Fibroblast of pulmonary artery (primary cell): Measurements from ENCODE around the gene HDAC4.

Experiments
- DNase-seq: peaks from one replicate; pipeline ENCODE4 v3.0.0-alpha.2; 2010; ENCODE audit warnings: low read depth
- H3K4me3 ChIP-seq: replicated peaks from 2 replicates; pipeline ENCODE4 v1.5.1; 2011; ENCODE audit warnings: low read depth, mild to moderate bottlenecking, control low read depth, low read length, moderate library complexity
- CTCF ChIP-seq: IDR thresholded peaks from 2 replicates; pipeline ENCODE4 v1.5.1; 2011; ENCODE audit warnings: mild to moderate bottlenecking, control low read depth, low read length, inconsistent platforms; ENCODE audit errors: missing control alignments

Gene HDAC4

GRCh38 chr2:239146011-239146641, 254.7 kb downstream of the HDAC4 start:
- H3K4me3 ChIP-seq = no peak overlapping the region
- TF ChIP-seq CTCF = no peak
- DNase-seq = no peak

GRCh38 chr2:239145601-239146000, 255.2 kb downstream of the HDAC4 start:
- H3K4me3 ChIP-seq = no peak overlapping the region
- no peak for TF ChIP-seq CTCF

GRCh38 chr2:239145106-239145505, 255.7 kb downstream of the HDAC4 start:
- no peak overlapping the region for H3K4me3 ChIP-seq
- TF ChIP-seq CTCF = no peak
- DNase-seq = no peak

More at GRCh38 chr2:239145601-239146000, 255.2 kb downstream of the HDAC4 start:
- DNase-seq = no peak

- H3K4me3 ChIP-seq = no peak overlapping the region
- no peak for DNase-seq
- TF ChIP-seq CTCF = no peak
These were observed 256.2 kb downstream of the HDAC4 start for GRCh38 chr2:239144713-239144999.

- TF ChIP-seq CTCF = peak; percentile 71
- DNase-seq = peak; percentile 66
- H3K4me3 ChIP-seq = no peak overlapping the region
These were observed 256.7 kb downstream of the HDAC4 start for GRCh38 chr2:239143858-239144712.

GRCh38 chr2:239142806-239143205, 258.0 kb downstream of the HDAC4 start:
- no peak for DNase-seq
- no peak overlapping the region for H3K4me3 ChIP-seq
- no peak for TF ChIP-seq CTCF
